Vagina (tissue), 2 donors: ENCODE data around the gene CCDC85C.

Experiments used
- POLR2A ChIP-seq, 2 donors: fragments of 450-650 bp; IDR thresholded peaks; one replicate each; pipeline ENCODE4 v1.6.1; 2017; ENCODE audit warnings: antibody characterized with exemption in 2 of 2, mild to moderate bottlenecking in 2 of 2, moderate library complexity in 2 of 2
- POLR2AphosphoS5 ChIP-seq, 2 donors: sonication (generic); formaldehyde crosslinking; IDR thresholded peaks; one replicate each; pipeline ENCODE4 v1.9.0; 2017; ENCODE audit warnings: antibody characterized with exemption in 2 of 2, mild to moderate bottlenecking in 2 of 2, low read depth in 1 of 2; ENCODE audit not compliant: insufficient read depth in 1 of 2
- TF ChIP-seq, protein P1 (sequence below), 3 experiments: fragments of 450-650 bp in 2 of 3; fragments of 200-600 bp in 1 of 3; sonication (generic) in 1 of 3; IDR thresholded peaks; one replicate each; pipeline ENCODE4 v1.5.1; 2017 to 2019; ENCODE audit warnings: antibody characterized with exemption in 3 of 3, mild to moderate bottlenecking in 2 of 3, moderate library complexity in 2 of 3

GRCh38 chr14:99569725-99570543, 34.1 kb downstream of the CCDC85C start:
- no peak for TF ChIP-seq POLR2A (IDR thresholded peaks at IDR 0.05)
- TF ChIP-seq, protein P1, sequence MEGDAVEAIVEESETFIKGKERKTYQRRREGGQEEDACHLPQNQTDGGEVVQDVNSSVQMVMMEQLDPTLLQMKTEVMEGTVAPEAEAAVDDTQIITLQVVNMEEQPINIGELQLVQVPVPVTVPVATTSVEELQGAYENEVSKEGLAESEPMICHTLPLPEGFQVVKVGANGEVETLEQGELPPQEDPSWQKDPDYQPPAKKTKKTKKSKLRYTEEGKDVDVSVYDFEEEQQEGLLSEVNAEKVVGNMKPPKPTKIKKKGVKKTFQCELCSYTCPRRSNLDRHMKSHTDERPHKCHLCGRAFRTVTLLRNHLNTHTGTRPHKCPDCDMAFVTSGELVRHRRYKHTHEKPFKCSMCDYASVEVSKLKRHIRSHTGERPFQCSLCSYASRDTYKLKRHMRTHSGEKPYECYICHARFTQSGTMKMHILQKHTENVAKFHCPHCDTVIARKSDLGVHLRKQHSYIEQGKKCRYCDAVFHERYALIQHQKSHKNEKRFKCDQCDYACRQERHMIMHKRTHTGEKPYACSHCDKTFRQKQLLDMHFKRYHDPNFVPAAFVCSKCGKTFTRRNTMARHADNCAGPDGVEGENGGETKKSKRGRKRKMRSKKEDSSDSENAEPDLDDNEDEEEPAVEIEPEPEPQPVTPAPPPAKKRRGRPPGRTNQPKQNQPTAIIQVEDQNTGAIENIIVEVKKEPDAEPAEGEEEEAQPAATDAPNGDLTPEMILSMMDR (IDR thresholded peaks at IDR 0.05): no peak
- TF ChIP-seq POLR2AphosphoS5 (IDR thresholded peaks at IDR 0.05; ENCODE audit: insufficient read depth in 1 of 2, low read depth in 1 of 2): no peak
